NCI-H82 treated with DMSO at 0.1 percent for 48 hours (cell line): ENCODE data around the gene EVL.
A peak's percentile ranks its signal among the peaks of the same experiment; 100 is the strongest.

Experiments used
- DNase-seq: peaks from one replicate; lab custom pipeline; 2025; ENCODE audit not compliant: unreplicated experiment; lab: John Stamatoyannopoulos, UW

EVL gene

DNA sequence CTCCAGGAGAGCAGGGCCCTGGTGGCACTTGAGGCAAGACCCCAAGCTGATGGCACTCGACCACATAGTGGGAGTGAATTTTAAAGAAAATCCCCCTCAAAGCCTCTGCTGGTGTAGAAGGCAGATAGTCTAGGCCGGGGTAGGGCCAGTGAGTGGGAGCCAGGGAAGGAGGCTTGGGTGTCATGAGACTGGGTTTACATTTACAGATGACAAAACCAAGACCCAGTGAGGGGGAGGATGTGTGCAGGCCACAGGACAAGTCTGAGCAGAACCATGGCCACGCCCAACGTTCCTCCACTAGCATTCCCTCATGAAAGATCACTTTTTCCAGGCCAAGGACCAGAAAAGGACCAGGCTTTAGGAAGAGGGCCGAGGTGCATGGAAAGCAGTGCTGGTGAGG is 42.0 kb downstream of the EVL start:
- DNase-seq: no peak

DNA sequence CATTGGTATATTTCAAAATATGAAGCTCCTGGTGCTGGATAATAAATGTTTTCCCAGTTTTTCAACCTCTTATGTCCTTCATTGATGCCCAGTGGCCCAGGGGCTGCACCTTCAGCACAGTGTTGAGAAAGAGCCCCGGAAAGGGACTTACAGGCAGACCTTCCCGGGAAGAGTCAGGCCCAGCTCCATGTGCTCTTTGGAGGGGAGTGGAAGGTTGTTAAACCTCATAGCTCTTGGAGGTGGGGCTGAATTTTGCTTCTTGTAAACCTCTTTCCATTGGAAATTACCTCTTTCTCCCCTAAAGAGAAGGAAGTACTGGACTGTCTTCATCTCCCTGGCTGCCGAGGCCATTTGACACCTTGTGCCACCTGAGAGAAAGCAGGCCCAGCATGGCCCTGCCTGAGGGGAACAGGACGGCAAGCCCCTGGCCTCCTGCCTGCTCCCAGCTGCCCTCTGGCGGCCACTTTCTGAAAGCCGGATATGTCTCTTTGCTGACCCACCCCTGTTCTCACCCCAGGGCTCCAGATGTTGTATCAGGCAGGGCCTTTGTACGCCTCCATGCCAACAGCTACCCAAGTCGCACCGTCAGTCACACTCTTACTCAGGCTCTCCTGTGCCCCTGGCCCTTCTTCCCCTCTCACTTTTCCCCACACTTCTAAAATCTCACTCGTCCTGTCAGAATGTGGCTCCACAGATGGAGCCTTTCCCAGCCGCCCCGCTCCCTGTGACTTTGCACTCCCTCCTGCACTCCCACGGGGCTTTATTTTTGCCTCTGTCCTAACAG is 43.0 kb downstream of the EVL start:
- peak; percentile 0 for DNase-seq

DNA sequence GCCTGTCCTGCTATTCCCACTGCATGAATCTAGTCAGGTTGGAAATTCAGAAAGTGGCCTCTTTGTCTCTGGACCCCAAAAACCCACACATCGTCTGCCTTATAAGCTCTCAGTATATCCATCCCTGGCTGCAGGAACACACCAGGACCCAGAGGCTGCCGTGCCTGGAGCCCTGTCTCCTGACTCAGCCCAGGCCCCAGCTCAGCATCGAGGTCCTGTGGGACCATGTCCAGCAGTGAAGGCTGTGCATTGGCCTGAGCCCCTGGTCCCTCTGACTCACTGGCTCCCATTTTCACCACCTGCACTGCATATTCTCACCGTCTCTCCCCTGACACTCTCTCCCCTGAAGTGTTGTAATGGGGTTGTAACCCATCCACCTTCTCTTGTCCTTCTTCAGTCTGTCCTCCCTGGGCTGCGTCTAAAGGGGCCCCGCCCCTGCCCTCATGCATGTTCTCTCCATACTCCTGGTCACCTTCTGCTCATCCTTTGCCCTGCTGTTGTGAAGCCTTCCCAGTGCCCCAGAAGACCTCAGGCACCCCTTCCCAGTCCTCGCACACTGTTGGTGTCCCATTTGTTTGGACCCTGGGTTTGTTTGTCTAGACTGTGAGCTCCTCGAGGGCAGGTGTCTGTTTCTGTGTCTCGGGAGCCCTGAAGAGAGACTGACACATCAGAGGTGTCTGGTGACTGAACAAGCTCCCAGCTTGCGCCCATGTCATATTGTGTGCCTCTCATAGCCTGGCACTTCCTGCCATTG is 43.8 kb downstream of the EVL start:
- no peak for DNase-seq

DNA sequence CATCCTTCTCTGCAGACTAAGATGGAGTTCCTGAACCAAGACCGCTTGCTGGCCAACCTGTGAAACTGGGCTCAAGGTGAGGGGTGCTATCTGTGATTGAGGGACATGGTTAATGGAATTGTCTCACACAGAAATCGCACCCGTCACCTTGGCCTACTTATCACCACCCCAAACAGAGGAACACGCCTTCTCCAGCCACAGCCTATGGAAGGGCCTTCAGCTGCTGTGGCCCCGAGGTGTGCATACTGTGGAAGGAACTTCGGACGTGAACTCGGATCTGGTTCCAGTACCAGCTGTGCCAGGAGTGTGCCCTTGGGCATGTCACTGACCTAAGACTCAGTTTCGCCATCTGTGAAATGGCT is 44.4 kb downstream of the EVL start:
- DNase-seq: no peak

DNA sequence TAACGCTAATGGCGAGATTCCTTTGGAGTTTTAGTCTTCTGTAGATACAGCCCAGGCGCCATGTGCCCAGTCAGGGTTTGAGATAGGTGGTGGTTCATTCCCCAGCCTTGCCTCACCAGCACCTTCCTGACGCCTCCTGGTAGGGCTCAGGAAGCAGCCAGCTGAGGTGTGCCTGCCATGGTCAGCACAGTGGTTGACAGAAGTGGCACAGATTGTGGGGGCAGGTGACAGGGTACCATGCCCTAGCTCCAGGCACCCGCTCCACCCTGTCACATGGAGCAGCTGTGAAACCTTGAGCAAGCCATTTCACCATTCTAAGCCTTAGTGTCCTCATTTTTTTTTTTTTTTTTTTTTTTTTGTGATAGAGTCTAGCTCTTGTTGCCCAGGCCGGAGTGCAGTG is 45.6 kb downstream of the EVL start:
- DNase-seq: no peak

DNA sequence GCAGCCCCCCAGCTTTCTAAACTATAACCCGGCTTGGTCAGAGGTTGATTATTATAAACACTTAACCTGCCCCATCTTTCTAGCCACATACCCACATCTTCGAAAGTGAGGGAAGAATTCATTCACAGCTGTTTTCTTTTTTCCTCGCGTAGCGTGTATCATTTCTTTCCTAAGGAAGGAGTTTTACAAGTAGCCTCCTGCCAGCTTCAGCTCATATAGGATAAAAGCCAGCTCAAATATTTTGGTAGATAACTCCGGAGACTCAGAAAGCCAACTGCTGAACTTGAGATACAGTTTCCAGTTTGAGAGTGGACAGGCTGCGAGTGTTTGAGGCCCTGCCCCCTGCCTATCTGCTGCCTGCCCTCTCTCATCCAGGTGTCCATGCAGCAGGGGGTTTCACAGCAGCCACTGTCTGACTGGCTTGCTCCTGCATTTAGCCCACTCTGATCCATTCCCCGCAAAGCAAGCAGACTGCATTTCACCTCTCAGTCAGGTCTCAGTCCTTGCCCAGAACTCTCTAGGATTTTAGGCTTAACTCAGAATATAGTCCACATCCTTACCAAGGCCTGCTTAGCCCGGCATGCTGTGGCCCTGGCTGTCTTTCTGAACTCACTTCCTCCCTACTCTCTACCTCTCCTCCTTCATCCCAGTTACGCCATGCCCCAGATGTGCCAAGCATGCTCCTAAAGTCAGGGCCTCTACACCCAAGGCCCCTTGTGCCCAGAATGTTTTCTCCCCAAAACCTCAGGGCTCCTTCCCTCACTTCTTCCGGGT is 46.9 kb downstream of the EVL start:
- DNase-seq: no peak

DNA sequence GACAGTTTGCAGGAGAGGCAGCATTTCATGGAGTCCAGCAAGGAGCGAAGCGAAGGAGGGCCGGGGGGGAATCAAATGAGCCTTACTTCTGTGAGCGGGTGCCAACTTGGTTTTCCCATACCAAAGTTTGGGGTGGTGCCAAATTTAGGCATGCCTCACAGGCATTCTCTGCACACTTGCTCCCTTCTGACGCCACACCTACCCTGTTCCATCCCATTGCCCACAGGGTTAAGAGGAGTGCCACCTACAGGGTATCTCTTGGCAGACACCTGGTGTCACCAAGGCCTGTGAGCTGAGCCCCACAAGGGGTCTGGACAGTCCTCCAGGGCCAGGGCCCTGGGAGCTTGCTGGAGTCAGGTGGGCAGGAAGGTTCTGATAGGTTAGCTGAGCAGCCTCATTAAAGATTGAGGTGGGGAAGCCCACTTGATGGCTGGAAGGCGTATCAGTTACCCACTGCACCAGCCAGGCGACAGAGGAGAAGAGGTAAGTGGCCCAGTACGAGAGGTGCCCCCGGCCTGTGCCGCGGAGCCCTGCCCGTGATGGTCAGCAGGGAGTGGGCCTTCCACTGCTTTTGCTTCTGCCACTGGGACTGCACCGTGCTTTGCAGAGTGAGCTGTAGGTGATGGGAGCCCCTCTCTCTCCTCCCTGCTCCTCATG is 49.0 kb downstream of the EVL start:
- no peak for DNase-seq

DNA sequence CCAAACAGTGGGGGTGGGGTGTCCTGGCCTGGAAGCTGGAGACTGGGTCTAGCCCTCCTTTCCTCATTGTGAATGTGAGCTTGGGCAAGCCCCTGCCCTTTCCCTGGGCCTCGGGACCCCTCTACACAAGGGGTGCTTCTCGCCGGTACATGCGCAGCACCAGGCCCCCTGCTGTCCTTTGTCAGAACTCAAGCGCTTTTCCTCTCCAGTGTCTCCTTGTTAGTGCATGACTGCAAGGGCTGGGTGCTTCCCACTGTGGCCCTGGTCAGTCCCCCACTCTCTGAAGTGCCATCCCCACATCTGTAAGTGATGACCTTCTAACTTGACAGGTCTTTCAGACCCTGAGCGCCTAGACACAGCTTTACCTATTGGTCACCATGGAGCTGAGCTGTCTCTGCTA is 50.0 kb downstream of the EVL start:
- DNase-seq: no peak

DNA sequence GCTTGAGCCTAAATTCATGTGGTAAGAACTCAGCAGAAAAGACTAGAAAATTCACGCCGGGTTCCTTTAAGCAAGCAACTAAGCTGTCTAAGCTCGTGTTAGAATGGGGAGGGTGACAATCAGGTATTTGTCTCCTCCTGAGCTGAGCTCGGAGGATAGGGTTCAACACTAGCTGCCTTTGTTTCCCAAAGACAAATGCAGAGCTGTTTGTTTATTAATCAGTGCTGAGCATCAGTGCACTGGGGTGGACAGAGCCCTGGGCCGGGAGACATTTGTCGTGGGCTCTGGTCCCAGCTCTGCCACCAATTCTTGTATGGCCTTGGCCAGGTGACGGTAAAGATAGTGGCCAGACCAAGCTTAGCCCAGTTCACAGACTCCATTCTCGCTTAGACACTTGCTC is 50.5 kb downstream of the EVL start:
- no peak for DNase-seq

DNA sequence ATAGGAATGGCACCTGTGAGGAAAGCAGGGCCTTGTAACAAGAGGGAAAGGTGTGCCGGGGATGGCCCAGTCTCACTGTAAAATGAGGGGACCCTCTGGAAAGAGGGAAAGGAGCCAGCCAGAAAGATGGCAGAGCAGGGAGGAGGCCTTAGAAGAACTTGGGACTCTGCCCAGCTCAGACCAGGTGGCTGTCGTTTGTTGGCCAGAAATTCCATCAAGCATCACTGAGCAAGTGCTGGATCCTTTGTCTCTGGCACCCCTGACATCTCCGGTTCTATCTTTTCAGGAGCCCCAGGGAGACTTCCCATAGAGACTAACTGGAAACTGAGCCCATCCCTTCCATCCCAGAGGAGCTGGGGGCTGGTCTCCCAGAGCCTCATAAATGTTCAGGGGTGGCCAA is 50.9 kb downstream of the EVL start:
- DNase-seq: no peak

DNA sequence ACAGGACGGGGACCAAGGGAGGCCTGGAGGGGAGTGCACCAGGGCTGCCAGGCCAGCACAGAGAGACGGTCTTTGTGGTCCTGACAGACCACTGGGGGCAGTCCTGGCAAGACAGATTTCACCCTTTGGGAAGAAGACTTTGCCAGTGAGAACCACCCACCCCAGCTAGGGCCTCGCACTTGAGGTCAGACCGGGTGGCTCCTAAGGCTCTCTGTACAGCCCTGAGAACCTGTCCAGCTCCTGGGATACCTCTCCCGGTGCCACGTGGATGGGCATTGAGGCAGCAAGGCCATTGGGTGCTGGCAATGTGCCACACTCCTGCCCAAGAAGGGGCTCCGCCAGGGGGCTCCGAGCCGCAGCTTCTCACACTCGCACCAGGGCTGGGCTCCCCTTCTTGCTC is 51.8 kb downstream of the EVL start:
- DNase-seq: no peak

DNA sequence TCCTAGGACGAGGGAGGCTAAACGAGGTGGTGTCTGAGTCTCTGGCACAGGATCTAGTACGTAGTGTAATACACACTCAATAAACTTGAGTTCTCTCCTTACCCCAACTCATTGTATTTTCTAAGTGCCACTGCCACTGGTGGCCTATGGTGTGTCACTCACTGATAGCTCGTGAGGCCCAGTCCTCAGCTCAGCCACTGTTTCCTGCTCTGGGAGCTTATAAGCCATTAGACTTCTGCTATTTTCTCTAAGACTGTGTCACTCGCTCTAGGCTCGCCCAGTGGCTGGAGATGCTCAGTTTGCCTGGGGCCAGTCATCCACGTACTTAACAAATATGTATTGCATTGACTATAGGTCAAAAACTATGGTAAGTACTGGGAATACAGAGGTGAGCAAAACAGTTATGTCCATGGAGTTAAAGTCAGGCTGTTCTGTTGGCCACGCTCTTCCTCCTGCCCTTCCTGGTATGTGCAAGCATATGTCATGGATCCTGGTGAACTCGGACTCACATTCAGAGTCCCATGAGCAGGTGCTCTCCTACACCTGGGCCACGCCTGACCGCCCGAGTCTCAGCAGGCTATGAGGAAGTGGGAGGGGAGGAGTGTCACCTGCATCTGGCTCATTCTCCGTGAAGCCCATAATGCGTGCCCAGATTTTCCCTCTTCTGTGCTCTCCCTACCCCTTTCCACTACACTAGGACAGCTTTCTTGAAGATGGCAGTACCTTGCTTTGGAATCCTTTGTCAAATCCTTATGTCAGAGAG is 52.6 kb downstream of the EVL start:
- no peak for DNase-seq

DNA sequence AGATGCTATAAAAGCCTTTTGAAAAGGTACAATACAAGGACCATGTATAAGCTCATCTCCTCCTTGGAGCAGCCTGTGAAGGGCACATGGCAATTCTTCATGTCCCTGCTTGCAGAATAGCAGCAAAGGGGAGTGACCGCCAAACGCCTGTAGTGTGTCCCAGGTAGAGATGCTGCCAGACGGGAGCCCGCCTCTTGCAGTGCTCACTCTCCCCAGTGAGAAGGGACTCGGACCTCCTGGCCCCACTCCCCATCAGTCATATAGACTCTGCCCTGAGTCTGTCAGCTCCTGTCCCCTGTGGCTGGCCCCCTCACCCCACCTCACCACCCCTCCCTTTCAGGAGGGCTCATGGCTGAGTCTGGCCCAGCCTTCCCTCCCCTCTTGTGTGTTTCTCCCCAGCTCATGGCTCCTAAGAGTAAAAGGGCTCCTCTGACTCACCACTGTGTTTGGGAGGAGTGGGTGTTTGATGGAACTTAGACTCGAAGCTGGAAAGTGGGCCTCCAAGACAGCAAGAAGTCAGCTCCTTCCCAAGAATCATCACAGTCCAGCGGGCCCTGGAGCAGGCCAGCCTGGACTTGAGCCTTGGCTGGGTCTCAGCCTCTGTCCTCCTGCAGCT is 53.3 kb downstream of the EVL start:
- DNase-seq: no peak

DNA sequence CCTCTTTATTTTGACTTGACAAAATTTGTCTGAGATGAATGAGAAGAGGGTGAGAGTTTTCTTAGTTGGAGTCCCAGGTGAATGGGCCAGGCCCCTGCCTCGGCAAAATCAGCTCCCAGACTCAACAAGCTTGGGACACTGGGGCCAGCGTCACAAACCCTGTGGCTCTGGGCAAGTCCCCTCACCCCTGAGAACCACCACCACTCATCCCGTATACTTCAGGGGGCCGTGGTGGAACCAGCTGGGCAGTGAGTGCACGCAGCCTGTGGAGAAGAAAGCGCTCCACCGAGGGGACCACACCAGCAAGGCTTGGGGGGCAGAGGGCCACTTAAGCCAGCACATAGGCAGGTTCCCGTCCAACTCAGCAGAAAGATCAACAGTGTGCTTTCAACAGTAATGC is 54.0 kb downstream of the EVL start:
- DNase-seq: no peak

DNA sequence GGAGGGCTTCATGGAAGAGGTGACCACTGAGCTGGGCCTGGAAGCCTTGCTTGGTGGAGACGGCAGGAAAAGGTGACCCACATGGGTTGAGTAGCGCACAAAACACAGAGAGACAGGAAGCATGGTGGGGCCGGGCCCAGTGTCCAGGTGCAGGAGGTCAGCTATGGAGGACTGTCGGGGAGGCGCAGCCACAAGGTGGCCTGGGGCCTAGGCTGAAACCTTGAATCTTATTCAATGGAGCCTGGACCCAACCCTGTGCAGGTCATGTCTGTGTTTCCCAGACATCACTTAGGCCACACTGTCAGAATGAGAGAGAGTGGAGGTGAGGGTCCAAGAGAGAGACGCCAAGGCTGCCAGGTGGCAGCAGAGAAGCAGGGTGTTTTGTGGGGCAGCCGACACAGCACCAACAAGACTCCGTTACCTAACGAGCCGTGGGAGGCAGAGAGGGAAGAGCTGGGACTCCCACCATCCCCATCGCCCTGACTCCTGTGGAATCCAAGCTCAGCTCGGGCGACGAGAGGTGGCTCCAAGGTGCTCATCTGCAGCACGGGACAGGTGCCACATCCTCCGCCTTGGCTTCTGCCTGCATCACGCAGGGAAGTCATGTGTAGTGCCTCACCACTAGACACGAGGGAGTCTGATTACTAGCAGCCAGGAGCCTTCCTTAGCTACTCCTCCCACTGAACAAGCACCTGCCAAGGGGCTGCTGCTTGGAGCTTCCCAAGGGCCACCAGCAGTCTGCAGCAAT is 55.5 kb downstream of the EVL start:
- DNase-seq: no peak

DNA sequence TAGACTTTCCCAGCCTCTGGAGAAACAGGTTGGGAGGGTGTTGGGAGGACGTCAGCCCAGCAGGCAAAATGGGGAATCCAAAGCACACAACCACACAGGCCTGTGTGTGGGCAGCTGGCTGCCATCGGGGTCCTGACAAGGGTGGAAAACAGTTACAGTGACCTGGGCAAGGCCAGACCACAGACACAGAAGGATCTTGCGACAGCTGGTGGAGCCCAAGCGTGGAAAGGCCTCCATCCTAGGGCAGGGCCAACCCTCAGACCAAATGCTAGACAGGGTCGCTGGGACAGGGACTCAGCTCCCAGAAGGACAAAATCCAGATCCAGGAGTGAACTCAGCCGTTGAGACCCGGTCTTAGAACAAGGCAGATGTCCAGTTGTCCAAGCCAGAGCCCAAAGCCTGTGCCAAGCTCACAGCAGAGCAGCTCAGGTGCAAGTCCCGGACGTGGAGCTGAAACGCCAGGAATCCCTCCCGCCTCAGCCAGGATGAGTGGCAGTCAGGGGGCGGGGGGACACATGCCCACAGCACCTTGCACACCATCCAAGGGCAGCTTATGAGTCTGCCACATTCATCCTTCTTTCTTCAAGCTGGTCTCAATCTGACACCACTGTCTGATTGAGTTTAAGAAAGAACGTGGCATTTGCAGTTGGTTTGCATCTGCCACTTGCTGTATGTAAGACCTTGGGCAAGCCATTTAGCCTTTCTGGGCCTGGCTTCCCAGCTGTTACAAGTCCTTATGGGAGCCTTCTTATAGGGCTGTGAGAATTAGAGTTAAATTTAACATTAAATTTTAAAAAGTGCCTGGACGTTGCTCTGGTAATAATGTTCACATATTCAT is 56.6 kb downstream of the EVL start:
- no peak for DNase-seq

DNA sequence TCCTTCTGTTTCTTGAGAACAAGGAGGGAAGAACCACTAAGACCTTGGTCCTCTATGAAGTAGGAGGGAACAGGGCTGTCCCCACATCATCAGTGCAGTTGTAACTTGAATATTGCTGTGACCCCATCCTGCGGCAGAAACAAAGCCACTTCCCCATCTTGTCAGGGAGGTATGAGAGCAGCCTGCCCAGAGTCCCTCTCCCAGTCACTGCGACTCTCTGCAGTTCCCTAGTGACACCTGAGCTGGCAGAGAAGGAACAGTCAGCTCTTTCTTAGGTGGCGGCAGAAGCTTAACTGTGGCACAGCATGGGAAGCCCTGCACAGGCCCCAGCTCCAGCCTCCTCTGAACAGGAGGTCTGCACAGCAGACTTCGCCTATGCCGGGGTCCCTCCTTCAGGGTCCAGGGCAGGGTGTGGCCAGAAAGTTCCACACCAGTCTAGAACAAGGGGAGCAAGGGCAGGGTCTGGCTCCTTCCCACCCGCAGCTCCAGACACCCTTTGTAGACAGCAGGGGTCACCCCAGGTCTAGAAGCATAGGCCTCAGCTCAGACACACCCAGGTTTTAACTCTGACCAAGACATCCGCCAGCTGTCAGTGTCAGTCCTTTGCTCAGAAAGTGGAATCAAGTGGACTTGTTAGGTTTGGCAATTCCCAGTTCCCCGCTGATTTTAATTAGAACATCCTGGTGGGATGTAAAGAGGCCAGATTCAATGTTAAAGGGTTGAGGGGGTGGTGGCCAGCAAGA is 57.4 kb downstream of the EVL start:
- DNase-seq: no peak

DNA sequence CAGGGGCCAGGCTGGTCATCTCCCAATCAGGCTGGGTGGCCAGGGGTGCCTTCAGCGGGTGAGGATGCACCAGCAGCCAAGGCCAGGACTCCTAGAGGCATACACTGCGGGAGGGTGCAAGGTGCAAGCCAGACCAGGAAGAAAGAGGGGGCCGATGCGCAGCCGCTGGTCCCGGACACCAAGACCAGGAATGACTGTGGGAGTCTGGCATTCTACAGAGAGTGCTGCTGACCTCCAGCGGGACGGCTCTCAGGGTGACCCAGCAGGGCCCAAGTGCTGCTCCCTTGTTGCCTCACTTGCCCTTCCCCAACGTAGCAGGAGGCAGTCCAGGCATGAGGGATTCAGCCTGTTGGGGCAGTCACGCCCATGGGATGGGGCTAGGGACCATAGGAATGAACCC is 58.4 kb downstream of the EVL start:
- no peak for DNase-seq
